Kidney glomerular epithelial cell (primary cell): Measurements from ENCODE around the gene TYROBP.
A peak's percentile ranks its signal among the peaks of the same experiment; 100 is the strongest.
"Not testable (repeated sequence)": the region's sequence is repeated elsewhere in the genome, so short reads cannot be mapped to it uniquely, and the experiment has no call there.

ENCODE experiments used
- DNase-seq: peaks from one replicate; lab custom pipeline; 2025; lab: John Stamatoyannopoulos, UW

The TYROBP gene

DNA sequence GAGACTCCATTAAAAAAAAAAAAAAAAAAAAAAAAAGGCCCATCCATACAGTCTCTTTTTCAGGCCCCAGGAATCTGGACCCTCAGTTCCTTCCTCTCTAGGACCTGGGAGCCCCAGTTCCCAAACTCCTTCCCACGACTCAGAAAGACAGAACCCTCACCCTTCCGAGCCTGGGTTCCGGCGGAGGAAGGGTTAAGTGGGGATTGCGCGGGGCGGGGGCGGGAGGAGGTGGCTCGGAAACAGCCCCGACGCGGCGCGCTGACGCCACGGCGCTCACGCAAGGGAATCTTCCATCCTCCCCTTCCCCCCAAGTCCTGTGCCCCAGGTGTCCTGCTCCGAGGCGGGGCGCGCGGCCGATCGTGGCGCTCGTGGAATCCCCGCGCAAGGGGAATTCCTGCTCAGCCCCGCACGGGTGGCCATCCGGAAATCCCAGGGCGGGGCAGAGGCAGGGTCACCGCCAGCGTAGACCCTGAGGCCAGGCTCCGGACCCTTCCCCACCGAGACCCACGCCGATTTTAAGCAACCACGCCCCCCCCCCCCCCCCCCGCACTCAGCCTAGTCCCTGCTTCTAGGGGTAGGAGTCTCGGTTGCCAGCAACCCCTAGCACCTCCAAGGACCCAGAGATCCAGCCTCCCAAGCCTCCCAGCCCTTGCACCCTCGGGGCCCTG lies 8.4 kb downstream of the TYROBP start:
- peak; percentile 78 for DNase-seq

DNA sequence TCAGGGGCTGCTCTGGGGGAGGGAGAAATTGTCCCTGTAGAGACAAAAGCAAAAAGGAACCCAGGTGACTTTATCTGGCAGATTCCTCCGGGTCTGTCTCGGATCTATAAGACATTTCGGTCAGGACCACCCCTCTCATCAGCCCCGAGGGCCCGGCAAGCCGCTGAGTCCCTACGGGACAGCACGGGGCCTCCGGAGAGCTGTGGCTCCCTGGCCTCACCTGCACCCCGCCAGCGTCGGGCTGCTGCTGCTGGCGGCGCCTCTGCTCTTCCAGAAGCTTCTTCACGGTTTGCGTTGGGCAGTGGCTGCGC lies 9.6 kb downstream of the TYROBP start:
- no peak for DNase-seq

- no peak for DNase-seq
Observed at GRCh38 chr19:35897706-35898451, 10.2 kb downstream of the TYROBP start.

DNA sequence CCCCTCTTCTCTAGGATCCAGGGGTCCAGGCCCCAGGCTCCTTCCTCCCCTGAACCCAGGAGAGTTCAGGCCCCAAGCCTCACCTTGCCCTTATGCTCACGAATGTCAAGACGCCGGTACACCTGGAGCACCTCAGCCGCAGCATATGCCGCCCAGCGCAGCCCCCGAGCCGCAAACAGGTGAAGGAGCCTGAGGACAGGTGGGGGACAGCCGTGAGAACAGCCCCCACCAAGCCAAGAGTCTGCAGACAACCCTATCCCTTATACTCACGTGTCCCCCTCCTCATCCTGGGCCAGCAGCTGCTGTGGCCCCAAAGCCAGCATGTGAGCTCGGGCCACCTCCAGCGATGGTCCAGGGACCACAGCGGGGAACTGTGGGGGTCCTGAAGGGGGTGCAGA lies 11.5 kb downstream of the TYROBP start:
- DNase-seq: no peak

DNA sequence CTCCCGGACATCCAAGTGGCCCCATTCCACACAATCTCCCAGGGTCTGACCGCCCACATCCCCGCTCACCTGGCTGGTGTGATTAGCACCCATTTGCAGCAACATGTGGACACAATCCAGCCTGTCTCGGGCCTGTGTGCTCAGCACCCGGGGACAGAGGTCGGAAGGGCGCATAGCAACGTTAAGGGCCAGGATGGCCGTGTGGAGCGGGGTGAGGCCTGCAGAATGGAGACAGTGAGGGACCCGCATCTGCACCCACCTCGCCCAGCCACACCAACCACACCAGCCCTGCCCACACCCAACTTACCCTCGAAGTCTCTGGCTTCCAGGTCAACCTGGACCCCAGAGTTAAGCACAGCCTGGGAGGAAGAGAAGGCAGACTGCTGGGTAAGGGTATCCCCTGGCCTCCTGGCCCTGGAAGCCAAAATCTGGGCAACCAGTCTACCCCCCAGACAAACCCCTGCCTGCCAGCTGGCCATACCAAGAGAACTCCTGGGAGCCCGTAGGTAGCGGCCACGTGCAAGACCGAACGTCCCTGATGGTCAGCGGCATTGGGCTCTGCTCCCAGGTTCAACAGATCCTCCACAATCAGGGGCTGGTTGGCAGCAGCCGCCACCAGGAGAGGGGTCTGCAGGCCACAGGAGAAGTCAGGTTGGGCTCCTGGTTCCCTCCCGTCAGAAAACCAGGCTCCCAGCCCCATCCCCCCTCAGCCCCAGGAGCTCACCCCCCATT lies 12.0 kb downstream of the TYROBP start:
- DNase-seq: no peak

DNA sequence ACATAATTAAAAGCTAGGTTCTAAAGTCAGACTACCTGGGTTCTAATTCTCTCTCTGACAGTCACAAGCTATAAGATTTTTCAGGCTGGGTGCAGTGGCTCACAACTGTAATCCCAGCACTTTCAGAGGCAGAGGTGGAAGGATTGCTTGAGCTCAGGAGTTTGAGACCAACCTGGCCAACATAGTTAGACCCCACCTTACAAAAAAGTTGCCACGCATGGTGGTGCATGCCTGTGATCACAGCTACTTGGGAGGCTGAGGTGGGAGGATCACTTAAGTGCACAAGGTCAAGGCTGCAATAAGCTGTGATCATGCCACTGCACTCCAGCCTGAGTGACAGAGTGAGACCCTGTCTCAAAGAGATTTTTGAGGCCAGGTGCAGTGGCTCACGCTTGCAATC lies 13.8 kb downstream of the TYROBP start:
- no peak for DNase-seq

- DNase-seq: not testable (repeated sequence)
Observed at GRCh38 chr19:35891819-35892218, 16.3 kb downstream of the TYROBP start.

DNA sequence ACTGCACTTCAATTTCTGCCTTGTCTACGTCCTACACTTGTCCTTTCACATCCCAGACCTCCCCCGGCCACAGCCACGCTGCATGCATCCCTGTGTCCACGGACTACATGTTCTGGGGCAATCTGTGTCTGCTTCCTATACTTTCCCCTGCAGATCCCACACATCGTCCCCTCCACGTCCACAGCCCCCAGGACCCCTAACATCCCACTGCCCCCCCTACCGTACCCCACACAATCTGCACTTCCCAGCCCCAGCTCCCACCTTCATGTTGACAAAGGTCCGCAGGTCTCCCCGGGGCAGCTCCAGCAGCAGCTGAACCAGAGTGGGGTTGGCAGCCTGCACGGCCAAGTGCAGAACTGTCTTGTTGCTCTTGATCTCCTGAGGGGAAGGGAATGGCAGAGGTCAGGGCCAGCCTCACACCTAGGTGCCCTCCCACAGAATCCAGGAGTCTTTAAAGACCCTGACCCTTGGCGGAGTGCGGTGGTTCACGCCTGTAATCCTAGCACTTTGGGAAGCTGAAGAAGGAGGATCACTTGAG lies 17.9 kb downstream of the TYROBP start:
- no peak for DNase-seq

GRCh38 chr19:35889370-35890112 lies 18.6 kb downstream of the TYROBP start:
- DNase-seq: no peak

DNA sequence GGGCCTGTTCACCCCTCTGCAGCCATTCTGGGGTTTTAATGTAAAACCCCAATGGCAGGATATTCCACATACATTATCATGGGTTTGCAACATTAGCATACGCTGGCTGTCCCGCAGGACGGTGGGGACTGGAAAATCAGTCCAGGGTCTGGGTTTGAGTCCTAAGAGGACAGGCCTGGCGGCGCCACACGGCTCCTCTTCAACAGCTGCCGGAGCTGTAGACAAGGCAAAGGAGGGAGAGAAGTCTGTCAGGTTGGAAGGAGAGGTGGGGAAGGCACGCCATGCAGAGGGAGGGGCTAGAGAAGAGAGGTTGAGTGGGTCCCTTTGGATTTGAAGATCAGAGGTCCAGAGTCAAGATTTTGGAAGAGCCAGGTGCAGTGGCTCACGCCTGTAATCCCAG lies 19.7 kb downstream of the TYROBP start:
- no peak for DNase-seq

GRCh38 chr19:35887197-35887596 lies 20.9 kb downstream of the TYROBP start:
- no peak for DNase-seq

DNA sequence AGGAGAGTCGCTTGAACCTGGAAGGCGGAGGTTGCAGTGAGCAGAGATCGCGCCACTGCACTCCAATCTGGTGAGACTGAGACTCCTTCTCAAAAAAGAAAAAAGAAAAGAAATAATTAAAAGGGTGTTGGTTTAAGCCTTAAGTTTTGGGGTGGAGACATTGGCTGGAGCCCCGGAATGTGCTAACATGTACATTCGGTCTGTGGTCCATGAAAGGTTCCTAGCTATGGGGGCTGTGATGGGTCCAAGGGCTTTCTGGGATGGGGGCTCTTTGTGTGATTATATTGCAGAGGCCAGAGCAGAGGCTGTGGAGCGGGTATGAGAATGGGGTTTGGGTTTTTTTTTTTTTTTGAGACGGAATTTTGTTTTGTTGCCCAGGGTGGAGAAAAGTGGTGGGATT lies 22.2 kb downstream of the TYROBP start:
- DNase-seq: no peak

GRCh38 chr19:35885225-35885738 lies 22.8 kb downstream of the TYROBP start:
- no peak for DNase-seq

GRCh38 chr19:35883882-35884281 lies 24.2 kb downstream of the TYROBP start:
- no peak for DNase-seq

DNA sequence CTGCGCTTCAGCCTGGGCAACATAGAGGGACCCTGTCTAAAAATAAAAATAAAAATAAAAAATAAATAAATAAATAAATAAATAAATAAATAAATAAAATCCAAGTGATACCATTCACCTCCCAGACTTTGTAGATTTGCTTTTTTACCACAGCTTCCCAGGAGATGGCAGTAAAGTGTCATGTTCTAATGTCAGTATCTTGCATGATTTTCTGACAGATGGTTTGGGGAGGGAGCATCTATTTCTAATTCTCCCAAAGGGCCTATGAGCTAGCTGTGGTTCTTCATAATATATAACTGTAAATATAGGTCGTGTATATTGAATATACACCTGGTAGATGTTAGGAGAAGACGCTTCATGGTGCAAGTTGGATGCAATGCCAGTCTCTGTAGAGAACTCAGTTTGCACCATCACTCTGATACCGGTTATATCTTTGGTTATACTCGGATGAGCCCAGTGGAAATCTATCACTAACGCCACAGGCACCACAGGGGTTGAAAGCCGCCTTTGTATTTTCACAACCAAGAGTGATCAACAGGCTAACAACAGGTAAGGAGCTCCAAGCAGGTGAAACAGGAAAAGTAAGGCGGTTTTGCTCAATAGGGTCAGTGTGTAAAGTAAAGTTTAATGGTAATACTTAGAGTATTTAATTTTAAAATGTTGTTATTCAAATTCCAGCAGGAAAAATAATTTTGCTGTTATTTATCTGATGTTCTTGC lies 25.8 kb downstream of the TYROBP start:
- peak; percentile 75 for DNase-seq

DNA sequence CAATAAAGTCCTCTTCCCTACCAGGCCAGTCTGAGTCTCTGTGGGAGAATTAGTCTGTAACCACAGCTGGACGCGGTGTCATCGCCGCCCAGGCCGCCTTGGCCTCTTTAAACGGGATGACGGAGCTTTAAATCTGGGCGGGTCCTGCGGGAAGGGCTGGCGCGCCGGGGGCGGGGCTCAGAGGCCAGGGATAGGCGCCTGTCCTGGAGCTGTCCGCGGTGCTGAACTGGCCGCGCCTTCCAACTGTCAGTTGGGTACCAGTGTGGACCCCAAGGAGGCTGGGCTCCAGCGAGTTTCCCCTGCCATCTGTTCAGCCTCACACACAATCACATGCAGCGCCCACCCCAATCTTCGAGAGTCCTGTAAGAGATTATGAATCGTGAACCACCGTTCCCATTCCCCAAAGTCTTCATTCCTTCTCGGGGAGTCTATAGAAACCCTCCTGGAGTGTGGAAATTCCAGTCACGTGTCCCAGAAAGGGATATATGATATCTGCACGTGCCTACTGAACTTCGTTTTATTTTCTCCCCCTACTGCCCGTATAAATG lies 28.3 kb downstream of the TYROBP start:
- DNase-seq: peak; percentile 79

DNA sequence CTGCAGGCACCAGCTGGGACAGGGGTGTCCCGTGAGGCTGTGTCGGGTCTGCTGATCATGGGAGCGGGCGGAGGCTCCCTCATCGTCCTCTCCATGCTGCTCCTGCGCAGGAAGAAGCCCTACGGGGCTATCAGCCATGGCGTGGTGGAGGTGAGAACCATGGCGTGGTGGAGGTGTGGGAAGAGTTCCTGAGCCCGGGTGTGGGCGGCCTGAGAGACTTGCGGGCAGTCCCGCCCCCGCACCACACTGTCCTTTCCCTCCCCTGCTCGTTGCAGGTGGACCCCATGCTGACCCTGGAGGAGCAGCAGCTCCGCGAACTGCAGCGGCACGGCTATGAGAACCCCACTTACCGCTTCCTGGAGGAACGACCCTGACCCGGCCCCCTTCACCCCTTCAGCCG lies 29.0 kb downstream of the TYROBP start:
- DNase-seq: no peak

DNA sequence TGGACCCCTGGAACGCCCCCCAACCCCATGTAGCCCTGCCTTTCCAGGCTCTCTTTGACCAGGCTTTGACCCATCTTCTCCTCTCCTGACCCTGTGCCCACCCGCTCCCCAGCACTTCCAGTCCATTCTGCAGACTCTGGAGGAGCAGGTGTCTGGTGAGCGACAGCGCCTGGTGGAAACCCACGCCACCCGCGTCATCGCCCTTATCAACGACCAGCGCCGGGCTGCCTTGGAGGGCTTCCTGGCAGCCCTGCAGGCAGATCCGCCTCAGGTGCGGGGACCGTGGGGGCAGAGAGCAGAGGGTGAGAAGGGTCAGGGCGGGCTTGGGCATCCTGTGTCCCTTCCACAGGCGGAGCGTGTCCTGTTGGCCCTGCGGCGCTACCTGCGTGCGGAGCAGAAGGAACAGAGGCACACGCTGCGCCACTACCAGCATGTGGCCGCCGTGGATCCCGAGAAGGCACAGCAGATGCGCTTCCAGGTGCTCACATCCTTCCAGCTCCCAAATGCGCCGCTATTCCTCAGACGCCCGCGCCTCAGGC lies 33.6 kb downstream of the TYROBP start:
- no peak for DNase-seq

DNA sequence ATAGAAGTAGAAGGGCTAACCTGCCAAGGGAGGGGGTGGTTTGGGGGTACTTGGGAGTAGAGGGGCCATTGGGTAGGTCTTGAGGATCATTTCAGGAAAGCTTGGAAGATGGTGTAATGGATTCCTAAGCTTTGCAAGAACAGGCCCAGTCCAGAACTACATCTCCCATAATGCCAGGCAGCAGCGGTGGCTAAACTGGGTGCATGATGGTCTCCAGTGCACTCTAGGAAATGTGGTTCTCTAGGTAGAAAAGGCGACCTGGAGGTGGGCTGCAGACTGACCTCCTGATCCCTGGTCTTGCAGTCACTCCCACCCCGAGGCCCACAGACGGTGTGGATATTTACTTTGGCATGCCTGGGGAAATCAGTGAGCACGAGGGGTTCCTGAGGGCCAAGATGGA lies 35.9 kb downstream of the TYROBP start:
- DNase-seq: no peak

DNA sequence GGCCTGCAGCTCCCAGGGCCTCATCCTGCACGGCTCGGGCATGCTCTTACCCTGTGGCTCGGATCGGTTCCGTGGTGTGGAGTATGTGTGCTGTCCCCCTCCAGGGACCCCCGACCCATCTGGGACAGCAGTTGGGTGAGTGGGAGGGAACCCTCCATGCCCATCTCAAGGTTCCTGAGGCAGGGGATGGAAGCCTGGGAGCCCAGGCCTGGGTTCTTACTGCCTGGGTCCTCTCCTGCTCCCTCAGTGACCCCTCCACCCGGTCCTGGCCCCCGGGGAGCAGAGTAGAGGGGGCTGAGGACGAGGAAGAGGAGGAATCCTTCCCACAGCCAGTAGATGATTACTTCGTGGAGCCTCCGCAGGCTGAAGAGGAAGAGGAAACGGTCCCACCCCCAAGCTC lies 36.5 kb downstream of the TYROBP start:
- DNase-seq: no peak

GRCh38 chr19:35870798-35871197 lies 37.3 kb downstream of the TYROBP start:
- DNase-seq: no peak
